ENCODE results near the gene SLC30A3. TPM values are rescaled to one million over a fixed set of nuclear protein-coding genes. Genes with fewer than 3 reads are reported as not detected.

SLC30A3 gene
- total and polyA plus RNA-seq, 4 donors, result 2.9 to 30.2 (median 12.1) TPM

- no peak overlapping the region for H3K4me3 ChIP-seq (ENCODE audit: low read depth, low read length)
- peaks cover 2% of the 10 kb centered on the region for H3K27me3 ChIP-seq (ENCODE audit: control insufficient read depth, insufficient read depth, low read length)
- DNase-seq (ENCODE audit: low read depth in 4 of 6, low spot score in 6 of 6), result no peak
- 52% methylated on average over 9 of the region's 13 CpGs for whole genome bisulfite sequencing (ENCODE audit: insufficient coverage)
- H3K4me1 ChIP-seq (ENCODE audit: control insufficient read depth, insufficient read depth, low read length), result peaks cover 23% of the 10 kb centered on the region
- H3K27ac ChIP-seq (ENCODE audit: low read depth, low read length), result no peak overlapping the region
- H3K36me3 ChIP-seq (ENCODE audit: control insufficient read depth, insufficient read depth, low read length), result peaks cover 3% of the 10 kb centered on the region
- no peaks in the 10 kb centered on the region for H3K9me3 ChIP-seq (ENCODE audit: control insufficient read depth, insufficient read depth, low read length)
Observed at GRCh38 chr2:27250652-27251379, 12.0 kb downstream of the SLC30A3 start.

GRCh38 chr2:27249891-27250651 lies 12.8 kb downstream of the SLC30A3 start:
- no peak overlapping the region for H3K4me3 ChIP-seq (ENCODE audit: low read depth, low read length)
- H3K9me3 ChIP-seq (ENCODE audit: control insufficient read depth, insufficient read depth, low read length), result no peaks in the 10 kb centered on the region
- peak in 2 of 6 donors; percentile 28 to 50 for DNase-seq (ENCODE audit: low read depth in 4 of 6, low spot score in 6 of 6)
- H3K27ac ChIP-seq (ENCODE audit: low read depth, low read length), result no peak overlapping the region
- H3K4me1 ChIP-seq (ENCODE audit: control insufficient read depth, insufficient read depth, low read length), result peaks cover 23% of the 10 kb centered on the region
- H3K27me3 ChIP-seq (ENCODE audit: control insufficient read depth, insufficient read depth, low read length), result peaks cover 2% of the 10 kb centered on the region
- 13% methylated on average over 19 of the region's 22 CpGs for WGBS (ENCODE audit: insufficient coverage)
- peaks cover 2% of the 10 kb centered on the region for H3K36me3 ChIP-seq (ENCODE audit: control insufficient read depth, insufficient read depth, low read length)

GRCh38 chr2:27249159-27249890 lies 13.5 kb downstream of the SLC30A3 start:
- no peaks in the 10 kb centered on the region for H3K9me3 ChIP-seq (ENCODE audit: control insufficient read depth, insufficient read depth, low read length)
- no peak overlapping the region for H3K4me3 ChIP-seq (ENCODE audit: low read depth, low read length)
- H3K27ac ChIP-seq (ENCODE audit: low read depth, low read length), result no peak overlapping the region
- 47% methylated on average over 6 of the region's 12 CpGs for WGBS (ENCODE audit: insufficient coverage)
- peaks cover 23% of the 10 kb centered on the region for H3K4me1 ChIP-seq (ENCODE audit: control insufficient read depth, insufficient read depth, low read length)
- no peaks in the 10 kb centered on the region for H3K36me3 ChIP-seq (ENCODE audit: control insufficient read depth, insufficient read depth, low read length)
- peaks cover 2% of the 10 kb centered on the region for H3K27me3 ChIP-seq (ENCODE audit: control insufficient read depth, insufficient read depth, low read length)
- no peak for DNase-seq (ENCODE audit: low read depth in 4 of 6, low spot score in 6 of 6)

- Histone ChIP-seq H3K36me3 (ENCODE audit: control insufficient read depth, insufficient read depth, low read length) (peaks cover 12% of the 10 kb centered on the region), H3K27me3 (ENCODE audit: control insufficient read depth, insufficient read depth, low read length) (peaks cover 2% of the 10 kb centered on the region), H3K27ac (ENCODE audit: low read depth, low read length) (no peak overlapping the region), H3K9me3 (ENCODE audit: control insufficient read depth, insufficient read depth, low read length) (no peaks in the 10 kb centered on the region), H3K4me3 (ENCODE audit: low read depth, low read length) (no peak overlapping the region), H3K4me1 (ENCODE audit: control insufficient read depth, insufficient read depth, low read length) (peaks cover 23% of the 10 kb centered on the region)
- 91% methylated on average over 4 of the region's 4 CpGs for WGBS (ENCODE audit: insufficient coverage)
- DNase-seq (ENCODE audit: low read depth in 4 of 6, low spot score in 6 of 6), result no peak
Observed at GRCh38 chr2:27247893-27248292, 15.0 kb downstream of the SLC30A3 start.

- no peak overlapping the region for H3K4me3 ChIP-seq (ENCODE audit: low read depth, low read length)
- H3K9me3 ChIP-seq (ENCODE audit: control insufficient read depth, insufficient read depth, low read length), result no peaks in the 10 kb centered on the region
- H3K27me3 ChIP-seq (ENCODE audit: control insufficient read depth, insufficient read depth, low read length), result no peaks in the 10 kb centered on the region
- peaks cover 34% of the 10 kb centered on the region for H3K36me3 ChIP-seq (ENCODE audit: control insufficient read depth, insufficient read depth, low read length)
- no peak for DNase-seq (ENCODE audit: low read depth in 4 of 6, low spot score in 6 of 6)
- peaks cover 12% of the 10 kb centered on the region for H3K4me1 ChIP-seq (ENCODE audit: control insufficient read depth, insufficient read depth, low read length)
- no peak overlapping the region for H3K27ac ChIP-seq (ENCODE audit: low read depth, low read length)
- 86% methylated on average over 1 of the region's 4 CpGs for WGBS (ENCODE audit: insufficient coverage)
Observed at GRCh38 chr2:27245626-27246025, 17.2 kb downstream of the SLC30A3 start.

- Histone ChIP-seq H3K4me1 (ENCODE audit: control insufficient read depth, insufficient read depth, low read length) (peaks cover 7% of the 10 kb centered on the region), H3K27ac (ENCODE audit: low read depth, low read length) (no peak overlapping the region), H3K9me3 (ENCODE audit: control insufficient read depth, insufficient read depth, low read length) (no peaks in the 10 kb centered on the region), H3K27me3 (ENCODE audit: control insufficient read depth, insufficient read depth, low read length) (no peaks in the 10 kb centered on the region), H3K36me3 (ENCODE audit: control insufficient read depth, insufficient read depth, low read length) (peaks cover 39% of the 10 kb centered on the region), H3K4me3 (ENCODE audit: low read depth, low read length) (no peak overlapping the region)
- DNase-seq (ENCODE audit: low read depth in 4 of 6, low spot score in 6 of 6), result no peak
- 75% methylated on average over 5 of the region's 10 CpGs for WGBS (ENCODE audit: insufficient coverage)
Observed at GRCh38 chr2:27245116-27245515, 17.7 kb downstream of the SLC30A3 start.

GRCh38 chr2:27243391-27244130 lies 19.3 kb downstream of the SLC30A3 start:
- H3K9me3 ChIP-seq (ENCODE audit: control insufficient read depth, insufficient read depth, low read length), result no peaks in the 10 kb centered on the region
- no peak overlapping the region for H3K27ac ChIP-seq (ENCODE audit: low read depth, low read length)
- 90% methylated on average over 18 of the region's 19 CpGs for WGBS (ENCODE audit: insufficient coverage)
- no peak for DNase-seq (ENCODE audit: low read depth in 4 of 6, low spot score in 6 of 6)
- H3K4me1 ChIP-seq (ENCODE audit: control insufficient read depth, insufficient read depth, low read length), result no peaks in the 10 kb centered on the region
- no peak overlapping the region for H3K4me3 ChIP-seq (ENCODE audit: low read depth, low read length)
- H3K27me3 ChIP-seq (ENCODE audit: control insufficient read depth, insufficient read depth, low read length), result no peaks in the 10 kb centered on the region
- peaks cover 54% of the 10 kb centered on the region for H3K36me3 ChIP-seq (ENCODE audit: control insufficient read depth, insufficient read depth, low read length)

- no peak for DNase-seq (ENCODE audit: low read depth in 4 of 6, low spot score in 6 of 6)
- WGBS (ENCODE audit: insufficient coverage), result 96% methylated on average over 14 of the region's 16 CpGs
Observed at GRCh38 chr2:27242614-27242951, 20.3 kb downstream of the SLC30A3 start.

More at GRCh38 chr2:27242614-27242951, 20.3 kb downstream of the SLC30A3 start:
- Histone ChIP-seq H3K27ac (ENCODE audit: low read depth, low read length) (no peak overlapping the region), H3K9me3 (ENCODE audit: control insufficient read depth, insufficient read depth, low read length) (no peaks in the 10 kb centered on the region), H3K4me1 (ENCODE audit: control insufficient read depth, insufficient read depth, low read length) (no peaks in the 10 kb centered on the region), H3K36me3 (ENCODE audit: control insufficient read depth, insufficient read depth, low read length) (peaks cover 64% of the 10 kb centered on the region), H3K4me3 (ENCODE audit: low read depth, low read length) (no peak overlapping the region), H3K27me3 (ENCODE audit: control insufficient read depth, insufficient read depth, low read length) (no peaks in the 10 kb centered on the region)
